Measurements from ENCODE around the gene ABLIM2. TPM values are rescaled to one million over a fixed set of nuclear protein-coding genes. Genes with fewer than 3 reads are reported as not detected.

ABLIM2 gene
- total and polyA plus RNA-seq, 2 of the 8 experiments (the other 6 are each of a cell fraction or from before 2014, with no cell fraction given), result 2.8 to 3.0 TPM

DNA sequence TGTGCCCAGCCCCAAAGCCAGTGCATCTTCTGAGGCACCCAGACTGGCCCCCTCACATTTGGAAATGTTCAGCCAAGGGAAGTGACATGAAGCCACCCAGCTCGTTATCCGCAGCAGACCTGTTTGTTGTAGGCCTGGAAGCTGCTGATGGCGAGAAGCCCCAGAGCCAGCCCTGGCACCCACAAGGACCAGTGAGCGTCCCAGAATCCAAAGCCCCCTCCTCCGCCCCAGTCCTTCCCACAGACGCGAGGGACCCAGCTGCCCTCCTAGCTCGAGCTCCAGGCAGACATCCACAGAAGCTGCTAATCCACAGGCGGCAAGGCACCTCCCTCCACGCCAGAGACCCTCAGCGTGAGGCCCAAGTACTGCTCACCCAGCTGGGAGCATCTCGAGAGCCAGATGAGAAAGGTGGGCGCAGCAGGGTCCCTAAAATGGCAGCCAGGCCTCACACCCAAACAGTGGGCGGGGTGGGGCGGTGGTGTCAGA is 7.4 kb downstream of the ABLIM2 start:
- Histone ChIP-seq H4K91ac (replicated peaks; ENCODE audit: insufficient read length, low read length) (no peak overlapping the region), H4K20me1 (replicated peaks in 1 of 2; ENCODE audit: control insufficient read depth in 1 of 2, insufficient read depth in 2 of 2, low read length in 2 of 2) (peaks cover 0 to 2% of the 10 kb centered on the region in 2 experiments), H3K27ac (ENCODE audit: low read depth, low read length) (no peak overlapping the region), H3K14ac (ENCODE audit: insufficient read length) (no peak overlapping the region), H2BK15ac (ENCODE audit: low read length) (no peak overlapping the region), H2AFZ (ENCODE audit: low read length) (no peak overlapping the region), H2AK5ac (ENCODE audit: low read depth, low read length) (0 out of 2 replicates have a peak overlapping the region, but pooled peaks have one; percentile 5), H3K4me1 (replicated peaks in 1 of 4; ENCODE audit: control insufficient read depth in 3 of 4, insufficient read depth in 4 of 4, low read length in 3 of 4) (no peaks in the 10 kb centered on the region; a peak in 2 of 7 replicates), H3K79me2 (ENCODE audit: control insufficient read depth in 1 of 2, insufficient read depth in 2 of 2, low read length in 2 of 2) (no peaks in the 10 kb centered on the region), H3K18ac (ENCODE audit: extremely low read depth, low read length) (no peak overlapping the region), H3K9ac (replicated peaks in 1 of 4; ENCODE audit: extremely low read depth in 1 of 4, low read depth in 3 of 4, low read length in 3 of 4) (no peak overlapping the region), H3K23ac (ENCODE audit: insufficient read length) (no peak overlapping the region), H3K9me3 (ENCODE audit: insufficient read depth in 2 of 2, low read depth in 1 of 2, low read length in 1 of 2) (no peaks in the 10 kb centered on the region), H3K23me2 (ENCODE audit: low read depth, low read length) (0 out of 2 replicates have a peak, but pooled peaks cover 2% of the 10 kb centered on the region), H2BK12ac (ENCODE audit: low read depth, low read length) (no peak overlapping the region), H3K79me1 (ENCODE audit: low read depth, low read length) (no peaks in the 10 kb centered on the region), H3K4me3 (ENCODE audit: extremely low read depth in 1 of 4, insufficient read depth in 2 of 4, low read depth in 3 of 4, low read length in 4 of 4) (no peak overlapping the region), H4K8ac (ENCODE audit: extremely low read depth, insufficient read depth, low read length) (no peak overlapping the region), H3K27me3 (replicated peaks in 1 of 4; ENCODE audit: control insufficient read depth in 3 of 4, extremely low read depth in 1 of 4, insufficient read depth in 3 of 4, low read length in 3 of 4) (peaks cover 0 to under 1% (median 0%) of the 10 kb centered on the region in 4 experiments; a peak in 2 of 7 replicates), H3K36me3 (ENCODE audit: control insufficient read depth in 2 of 4, insufficient read depth in 4 of 4, low read length in 3 of 4) (no peaks in the 10 kb centered on the region; a peak in 1 of 8 replicates), H2BK120ac (replicated peaks; ENCODE audit: low read depth, low read length) (no peak overlapping the region), H3K4me2 (ENCODE audit: insufficient read depth in 1 of 2, low read depth in 2 of 2, low read length in 2 of 2) (no peak overlapping the region), H3K56ac (replicated peaks; ENCODE audit: insufficient read length, low read depth, low read length) (no peak overlapping the region), H3K4ac (replicated peaks; ENCODE audit: insufficient read length, low read depth, low read length) (no peak overlapping the region), H2BK5ac (ENCODE audit: low read depth, low read length) (no peak overlapping the region), H2BK20ac (ENCODE audit: low read length) (no peak overlapping the region), H4K5ac (ENCODE audit: insufficient read length, low read depth, low read length) (no peak overlapping the region)
- FAIRE-seq, result no peak
- TF ChIP-seq ASH2L (IDR thresholded peaks at IDR 0.05; ENCODE audit: low read length), result no peak
- TF ChIP-seq EP300 (IDR thresholded peaks at IDR 0.05; ENCODE audit: borderline replicate concordance in 1 of 2, low read depth in 2 of 2, low read length in 2 of 2), result no peak
- TF ChIP-seq BACH1 (IDR thresholded peaks at IDR 0.05; ENCODE audit: low read length), result no peak
- no peak for TF ChIP-seq CEBPB (IDR thresholded peaks at IDR 0.05; ENCODE audit: low read depth, low read length)
- no peak for TF ChIP-seq SRF (IDR thresholded peaks at IDR 0.05; ENCODE audit: low read depth, low read length)
- TF ChIP-seq BRCA1 (IDR thresholded peaks at IDR 0.05; ENCODE audit: low read depth, low read length), result no peak
- TF ChIP-seq POLR2A (IDR thresholded peaks at IDR 0.05; ENCODE audit: control extremely low read depth in 1 of 2, low read depth in 2 of 2, low read length in 2 of 2), result no peak
- TF ChIP-seq SIRT6 (IDR thresholded peaks at IDR 0.05; ENCODE audit: low read length), result no peak
- TF ChIP-seq, protein P1, sequence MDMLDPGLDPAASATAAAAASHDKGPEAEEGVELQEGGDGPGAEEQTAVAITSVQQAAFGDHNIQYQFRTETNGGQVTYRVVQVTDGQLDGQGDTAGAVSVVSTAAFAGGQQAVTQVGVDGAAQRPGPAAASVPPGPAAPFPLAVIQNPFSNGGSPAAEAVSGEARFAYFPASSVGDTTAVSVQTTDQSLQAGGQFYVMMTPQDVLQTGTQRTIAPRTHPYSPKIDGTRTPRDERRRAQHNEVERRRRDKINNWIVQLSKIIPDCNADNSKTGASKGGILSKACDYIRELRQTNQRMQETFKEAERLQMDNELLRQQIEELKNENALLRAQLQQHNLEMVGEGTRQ (IDR thresholded peaks at IDR 0.05; ENCODE audit: low read length), result no peak
- no peak for TF ChIP-seq BCL11A (IDR thresholded peaks at IDR 0.05; ENCODE audit: low read depth in 2 of 2, low read length in 2 of 2)
- no peak for TF ChIP-seq TBP (IDR thresholded peaks at IDR 0.05; ENCODE audit: low read depth, low read length)
- TF ChIP-seq NRF1 (IDR thresholded peaks at IDR 0.05; ENCODE audit: low read depth, low read length), result no peak
- WGBS, 2 experiments (ENCODE audit: extremely low coverage in 1 of 2, insufficient coverage in 1 of 2, insufficient read length in 1 of 2, insufficient replicate concordance in 2 of 2, low coverage in 1 of 2, low lambda C conversion rate in 2 of 2, missing lambda C conversion rate in 1 of 2), result 89% methylated on average over 12 of the region's 15 CpGs; no CpG with 5 or more reads in 1 of the 2 experiments
- ChIA-PET CTCF (ENCODE audit: partially characterized antibody) (interaction anchor here (0.6 to 2.0 kb wide), 5 partner anchors 13 to 307 kb away, joined by 3 to 7 read pairs (median 3); no protein-coding TSS in a partner anchor), POLR2A (ENCODE audit: partially characterized antibody) (no interaction called here)
- no peak for DNase-seq (ENCODE audit: low read depth in 1 of 2, low spot score in 2 of 2)

All from H1 (cell line).